A549 (cell line): ENCODE results near the gene VIL1. TPM values are rescaled to one million over a fixed set of nuclear protein-coding genes. Genes with fewer than 3 reads are reported as not detected.

Source experiments
- ATAC-seq, 2 experiments: fragments of 200-7000 bp in 1 of 2; fragments of >200 bp in 1 of 2; cut with Nextera tagmentation in 1 of 2; cut with Tn5 transposase in 1 of 2; 3 replicates each; pipeline versions ENCODE4 v1.8.0 to v1.9.1; 2018 to 2020; ENCODE audit warnings: mild to moderate bottlenecking in 1 of 2, moderate library complexity in 1 of 2
- CTCF ChIA-PET: fragments of 300-600 bp; sonication (Branson Sonifier 250); formaldehyde crosslinking; extraction: SDS; loops from one replicate; lab custom pipeline; 2021; ENCODE audit warnings: antibody characterized with exemption, inconsistent platforms; lab: Yijun Ruan, JAX
- POLR2A ChIA-PET: fragments of 350-600 bp; formaldehyde crosslinking; extraction: SDS; loops from one replicate; lab custom pipeline; 2021; ENCODE audit warnings: antibody characterized with exemption, inconsistent platforms; lab: Yijun Ruan, JAX
- DNase-seq, 2 experiments: peaks; one replicate each; pipeline versions ENCODE4 v3.0.0 to v3.0.0-alpha.2; 2011 to 2016; ENCODE audit warnings: low read depth in 1 of 2, low spot score in 1 of 2
- FAIRE-seq: peaks from 2 replicates; lab custom pipeline; 2011; peaks lifted over from hg19 to GRCh38; lab: Jason Lieb, UNC
- H3K27ac ChIP-seq, 2 experiments: fragments of >200 bp; sonication (Bioruptor Twin); formaldehyde crosslinking; 3 replicates each; pipeline ENCODE4 v1.5.1; 2016 to 2017
- H3K4me1 ChIP-seq: fragments of >200 bp; sonication (Bioruptor Twin); formaldehyde crosslinking; 3 replicates; pipeline ENCODE4 v1.6.1; 2016
- H3K4me2 ChIP-seq: fragments of >200 bp; sonication (Bioruptor Twin); formaldehyde crosslinking; 3 replicates; pipeline ENCODE4 v1.6.1; 2016
- H3K4me3 ChIP-seq: fragments of >200 bp; sonication (Bioruptor Twin); formaldehyde crosslinking; 3 replicates; pipeline ENCODE4 v1.5.1; 2016
- H3K9me3 ChIP-seq: fragments of >200 bp; sonication (Bioruptor Twin); formaldehyde crosslinking; 3 replicates; pipeline ENCODE4 v1.6.1; 2016
- BHLHE40 ChIP-seq: IDR thresholded peaks from 2 replicates; pipeline ENCODE4 v1.6.1; 2012; ENCODE audit warnings: low read depth, low read length, inconsistent platforms
- CBX2 ChIP-seq: fragments of 200-600 bp; sonication (generic); IDR thresholded peaks from 2 replicates; pipeline ENCODE4 v1.6.1; 2016; ENCODE audit warnings: low read depth, mild to moderate bottlenecking, borderline replicate concordance
- CEBPB ChIP-seq, 2 experiments: fragments of >200 bp in 1 of 2; sonication (Bioruptor Twin) in 1 of 2; formaldehyde crosslinking in 1 of 2; IDR thresholded peaks; 2 replicates each; pipeline ENCODE4 v1.6.1; 2012 to 2016
- CHD2 ChIP-seq: fragments of 150-350 bp; IDR thresholded peaks from 2 replicates; pipeline ENCODE4 v1.6.1; 2014; ENCODE audit warnings: low read length; ENCODE audit not compliant: partially characterized antibody
- EHF ChIP-seq: fragments of 250-450 bp; sonication (Bioruptor Pico); IDR thresholded peaks from 2 replicates; pipeline ENCODE4 v1.5.0; 2020; ENCODE audit warnings: mild to moderate bottlenecking
- HEYL ChIP-seq: fragments of 250-450 bp; sonication (Bioruptor Pico); IDR thresholded peaks from 2 replicates; pipeline ENCODE4 v1.8.0; 2021; ENCODE audit warnings: mild to moderate bottlenecking, moderate library complexity
- HOXB13 ChIP-seq: fragments of 250-450 bp; sonication (Bioruptor Pico); IDR thresholded peaks from 2 replicates; pipeline ENCODE4 v1.5.0; 2020; ENCODE audit warnings: low read depth, mild to moderate bottlenecking, moderate library complexity
- HOXB5 ChIP-seq: fragments of 250-450 bp; sonication (Bioruptor Pico); IDR thresholded peaks from 2 replicates; pipeline ENCODE4 v1.5.0; 2020; ENCODE audit warnings: mild to moderate bottlenecking, moderate library complexity
- JUNB ChIP-seq: fragments of >200 bp; sonication (Bioruptor Twin); formaldehyde crosslinking; IDR thresholded peaks from 2 replicates; pipeline ENCODE4 v1.6.1; 2016
- PHF8 ChIP-seq: fragments of 200-600 bp; sonication (generic); IDR thresholded peaks from 2 replicates; pipeline ENCODE4 v1.6.1; 2016; ENCODE audit warnings: low read depth, mild to moderate bottlenecking, antibody characterized with exemption, moderate library complexity, borderline replicate concordance
- RARB ChIP-seq: fragments of 250-450 bp; sonication (Bioruptor Pico); IDR thresholded peaks from 2 replicates; pipeline ENCODE4 v1.8.0; 2021; ENCODE audit warnings: mild to moderate bottlenecking, moderate library complexity
- TFCP2L1 ChIP-seq: fragments of 250-450 bp; sonication (Bioruptor Pico); IDR thresholded peaks from 2 replicates; pipeline ENCODE4 v1.5.0; 2021; ENCODE audit warnings: mild to moderate bottlenecking
- ZFP36 ChIP-seq: fragments of 450-650 bp; IDR thresholded peaks from 2 replicates; pipeline ENCODE4 v1.6.1; 2014; ENCODE audit warnings: borderline replicate concordance; ENCODE audit not compliant: partially characterized antibody
- ZNF302 ChIP-seq: fragments of 250-450 bp; sonication (Bioruptor Pico); IDR thresholded peaks from 2 replicates; pipeline ENCODE4 v1.9.0; 2021; ENCODE audit warnings: inconsistent platforms, mild to moderate bottlenecking, moderate library complexity
- WGBS: methylation state at CpG from one replicate; pipeline ENCODE4 v1.1.6; 2017; ENCODE audit errors: missing lambda C conversion rate; 5-methylcytosine and 5-hydroxymethylcytosine counted together
- polyA plus RNA-seq, 4 experiments: library from polyadenylated mRNA; depleted of rRNA in 3 of 4; stranded (reverse); fragments of >200 nt; fragmentation: RNase III in 1 of 4; extraction: RNeasy Plus Mini Kit Qiagen cat#74134 plus additional on column Dnase treatment in 1 of 4; gene quantifications; 2 replicates in 3 of 4; 3 replicates in 1 of 4; pipeline ENCODE4 v1.2.3, GENCODE V29; 2011 to 2017
- TF ChIP-seq, protein P1 (sequence below): fragments of 150-350 bp; IDR thresholded peaks from 2 replicates; pipeline ENCODE4 v1.6.1; 2014; ENCODE audit warnings: low read depth, mild to moderate bottlenecking, low read length
- TF ChIP-seq, protein P2 (sequence below): IDR thresholded peaks from 2 replicates; pipeline ENCODE4 v1.6.1; 2012; ENCODE audit warnings: low read depth, borderline replicate concordance

VIL1 gene
- polyA plus RNA-seq, 2 of the 4 experiments (the other 2 are of a cell fraction), result 1.9 to 2.3 TPM

DNA sequence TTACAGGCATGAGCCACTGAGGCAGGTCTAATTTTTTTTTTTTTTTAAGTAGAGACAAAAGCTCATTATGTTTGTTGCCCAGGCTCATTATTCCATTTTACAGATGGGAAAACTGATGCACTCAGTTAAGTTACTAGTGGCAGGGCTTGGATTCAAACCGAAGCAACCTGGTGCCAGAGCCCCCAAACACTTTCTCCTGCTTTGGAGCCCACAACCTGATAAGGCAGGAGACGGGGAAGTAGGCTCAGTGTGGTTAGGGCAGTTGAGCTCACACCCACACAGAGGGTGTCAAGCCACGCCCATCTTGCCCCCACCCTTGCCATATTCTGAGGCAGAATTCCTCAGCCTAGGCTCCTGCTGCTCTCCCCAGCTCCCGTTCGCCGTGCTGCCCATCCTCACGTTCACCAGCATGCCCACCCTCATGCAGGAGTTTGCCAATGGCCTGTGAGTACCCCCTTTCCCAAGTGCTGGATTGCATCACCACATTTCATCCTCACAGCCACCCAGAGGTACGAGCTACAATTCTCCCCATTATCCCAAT, 25.1 kb upstream of the VIL1 start:
- Histone ChIP-seq H3K4me1 (peaks cover 23% of the 10 kb centered on the region), H3K4me2 (no peak overlapping the region), H3K4me3 (no peak overlapping the region), H3K9me3 (no peaks in the 10 kb centered on the region), H3K27ac (0 out of 6 replicates have a peak overlapping the region, but pooled peaks of 1 of the 2 experiments have one; percentile 98)
- POLR2A ChIA-PET, result no interaction called here
- WGBS, result 77% methylated on average over 8 of the region's 8 CpGs
- no peak for FAIRE-seq
- CTCF ChIA-PET, result interaction anchor here (0.6 to 4.4 kb wide), 11 partner anchors 10 to 121 kb away, joined by 3 to 24 read pairs (median 6); partner anchors contain the start of genes SLC11A1 and TMBIM1
- no peak for ATAC-seq
- TF ChIP-seq CEBPB (IDR thresholded peaks at IDR 0.05) (peak in 1 of 2 experiments; percentile 23; a peak in 1 of 4 replicates), HOXB5 (no peak)
- DNase-seq, result no peak

DNA sequence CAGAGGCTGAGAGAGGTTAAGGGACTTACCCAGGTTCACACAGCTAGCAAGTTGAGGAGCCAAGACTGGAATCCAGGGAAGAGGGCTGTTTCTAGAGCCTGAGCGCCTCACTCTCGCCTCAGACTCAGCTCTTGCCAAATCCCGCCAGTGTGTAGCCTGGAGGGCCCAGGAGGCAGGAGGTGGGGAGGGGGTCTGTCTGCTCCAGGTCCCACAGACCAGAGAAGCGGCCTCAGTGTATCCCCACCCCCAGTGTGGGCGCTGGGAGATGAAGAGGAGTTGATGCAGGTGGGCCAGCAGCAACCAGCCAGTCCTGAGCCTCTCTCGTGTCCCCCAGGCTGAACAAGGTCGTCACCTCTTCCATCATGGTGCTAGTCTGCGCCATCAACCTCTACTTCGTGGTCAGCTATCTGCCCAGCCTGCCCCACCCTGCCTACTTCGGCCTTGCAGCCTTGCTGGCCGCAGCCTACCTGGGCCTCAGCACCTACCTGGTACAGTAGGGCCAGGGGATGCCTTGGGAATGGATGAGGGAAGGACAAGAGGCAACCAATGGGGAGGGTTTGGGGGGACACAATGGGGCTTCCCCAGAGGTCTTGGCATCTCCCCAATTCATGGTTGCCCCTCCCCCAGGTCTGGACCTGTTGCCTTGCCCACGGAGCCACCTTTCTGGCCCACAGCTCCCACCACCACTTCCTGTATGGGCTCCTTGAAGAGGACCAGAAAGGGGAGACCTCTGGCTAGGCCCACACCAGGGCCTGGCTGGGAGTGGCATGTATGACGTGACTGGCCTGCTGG, 24.4 kb upstream of the VIL1 start:
- 89% methylated on average over 11 of the region's 13 CpGs for WGBS
- POLR2A ChIA-PET, result no interaction called here

DNA sequence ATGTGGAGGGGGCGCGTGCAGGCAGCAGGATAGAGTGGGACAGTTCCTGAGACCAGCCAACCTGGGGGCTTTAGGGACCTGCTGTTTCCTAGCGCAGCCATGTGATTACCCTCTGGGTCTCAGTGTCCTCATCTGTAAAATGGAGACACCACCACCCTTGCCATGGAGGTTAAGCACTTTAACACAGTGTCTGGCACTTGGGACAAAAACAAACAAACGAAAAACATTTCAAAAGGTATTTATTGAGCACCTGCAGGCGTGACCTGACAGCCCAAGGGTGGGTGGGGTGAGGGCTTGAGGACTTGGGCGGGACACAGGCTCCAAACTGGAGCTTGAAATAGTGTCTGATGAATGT, 23.9 kb upstream of the VIL1 start:
- FAIRE-seq (no peak), DNase-seq (no peak), ATAC-seq (no peak)
- 89% methylated on average over 4 of the region's 6 CpGs for WGBS
- Histone ChIP-seq H3K9me3 (no peaks in the 10 kb centered on the region), H3K27ac (peak overlapping the region; percentile 98 to 100; a peak in 5 of 6 replicates), H3K4me3 (no peak overlapping the region; the same call in 2 of the 3 replicates), H3K4me2 (peak overlapping the region; percentile 90), H3K4me1 (peaks cover 27% of the 10 kb centered on the region)
- POLR2A ChIA-PET, result no interaction called here
- CTCF ChIA-PET, result interaction anchor here (0.7 to 4.4 kb wide), 8 partner anchors 9 to 124 kb away, joined by 3 to 24 read pairs (median 6); partner anchors contain the start of genes AAMP and PNKD
- no peak for TF ChIP-seq HEYL (CRISPR knock-in tag)
- TF ChIP-seq BHLHE40, result no peak
- TF ChIP-seq CHD2, result no peak
- no peak for TF ChIP-seq JUNB
- TF ChIP-seq RARB, result no peak
- TF ChIP-seq EHF (CRISPR knock-in tag), result no peak
- no peak for TF ChIP-seq CBX2
- TF ChIP-seq, protein P1, sequence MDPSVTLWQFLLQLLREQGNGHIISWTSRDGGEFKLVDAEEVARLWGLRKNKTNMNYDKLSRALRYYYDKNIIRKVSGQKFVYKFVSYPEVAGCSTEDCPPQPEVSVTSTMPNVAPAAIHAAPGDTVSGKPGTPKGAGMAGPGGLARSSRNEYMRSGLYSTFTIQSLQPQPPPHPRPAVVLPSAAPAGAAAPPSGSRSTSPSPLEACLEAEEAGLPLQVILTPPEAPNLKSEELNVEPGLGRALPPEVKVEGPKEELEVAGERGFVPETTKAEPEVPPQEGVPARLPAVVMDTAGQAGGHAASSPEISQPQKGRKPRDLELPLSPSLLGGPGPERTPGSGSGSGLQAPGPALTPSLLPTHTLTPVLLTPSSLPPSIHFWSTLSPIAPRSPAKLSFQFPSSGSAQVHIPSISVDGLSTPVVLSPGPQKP, result no peak
- no peak for TF ChIP-seq HOXB13 (CRISPR knock-in tag)
- TF ChIP-seq TFCP2L1, result no peak
- TF ChIP-seq, all 56 proteins: peak for 0

More for the DNA sequence above, 24.4 kb upstream of the VIL1 start:
- CTCF ChIA-PET, result interaction anchor here (0.6 to 4.4 kb wide), 14 partner anchors 10 to 124 kb away, joined by 3 to 24 read pairs (median 4); partner anchors contain the start of genes AAMP, PNKD and TMBIM1
- ATAC-seq, result no peak
- Histone ChIP-seq H3K4me3 (no peak overlapping the region), H3K4me1 (peaks cover 27% of the 10 kb centered on the region), H3K9me3 (no peaks in the 10 kb centered on the region), H3K4me2 (no peak overlapping the region), H3K27ac (peak overlapping the region in 1 of 2 experiments; percentile 98; a peak in 3 of 6 replicates)
- DNase-seq, result no peak
- no peak for FAIRE-seq
- TF ChIP-seq ZNF302 (CRISPR knock-in tag), result no peak

DNA sequence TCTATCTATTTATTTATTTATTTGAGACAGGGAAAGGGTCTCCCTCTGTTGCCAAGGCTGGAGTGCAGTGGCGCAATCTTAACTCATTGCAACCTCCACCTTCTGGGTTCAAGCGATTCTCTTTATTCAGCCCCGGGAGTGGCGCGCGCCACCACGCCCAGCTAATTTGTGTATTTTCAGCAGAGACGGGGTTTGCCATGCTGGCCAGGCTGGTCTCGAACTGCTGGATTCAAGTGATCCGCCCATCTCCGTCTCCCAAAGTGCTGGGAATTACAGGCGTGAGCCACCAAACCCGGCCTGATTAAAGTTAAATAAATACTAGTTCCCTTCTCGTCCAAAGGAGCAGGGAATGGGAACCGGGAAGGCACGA, 23.5 kb upstream of the VIL1 start:
- TF ChIP-seq ZFP36 (peak; percentile 9), PHF8 (no peak)
- TF ChIP-seq, protein P2, sequence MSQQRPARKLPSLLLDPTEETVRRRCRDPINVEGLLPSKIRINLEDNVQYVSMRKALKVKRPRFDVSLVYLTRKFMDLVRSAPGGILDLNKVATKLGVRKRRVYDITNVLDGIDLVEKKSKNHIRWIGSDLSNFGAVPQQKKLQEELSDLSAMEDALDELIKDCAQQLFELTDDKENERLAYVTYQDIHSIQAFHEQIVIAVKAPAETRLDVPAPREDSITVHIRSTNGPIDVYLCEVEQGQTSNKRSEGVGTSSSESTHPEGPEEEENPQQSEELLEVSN, result no peak
- TF ChIP-seq, protein P1, result no peak
- peak overlapping the region; percentile 98 to 100 for H3K27ac ChIP-seq
- no peaks in the 10 kb centered on the region for H3K9me3 ChIP-seq
- WGBS, result 31% methylated on average over 16 of the region's 16 CpGs
- peak overlapping the region; percentile 90 for H3K4me2 ChIP-seq
- H3K4me3 ChIP-seq, result peak overlapping the region; percentile 94
- peaks cover 27% of the 10 kb centered on the region for H3K4me1 ChIP-seq
- POLR2A ChIA-PET, result interaction anchor here (1.0 to 2.3 kb wide), 7 partner anchors 8 to 125 kb away, joined by 3 to 7 read pairs (median 4); partner anchors contain the start of genes AAMP, CATIP and PNKD
- CTCF ChIA-PET, result interaction anchor here (0.7 to 4.4 kb wide), 11 partner anchors 9 to 125 kb away, joined by 3 to 24 read pairs (median 5); partner anchors contain the start of genes AAMP and PNKD
- no peak for ATAC-seq
- FAIRE-seq, result no peak
- no peak for DNase-seq
